ENCODE results near the gene RAET1G.

- TF ChIP-seq POLR2A (IDR thresholded peaks at IDR 0.05) (no peak), CTCF (IDR thresholded peaks at IDR 0.05) (no peak)
Measured at GRCh38 chr6:149899486-149899885, 23.4 kb downstream of the RAET1G start.
